Mucosa of descending colon (tissue), 3 donors: Measurements from ENCODE around the gene TIMM21. TPM values are rescaled to one million over a fixed set of nuclear protein-coding genes. Genes with fewer than 3 reads are reported as not detected.

Experiments used
- ATAC-seq: fragments of 200-7000 bp; cut with Tn5 transposase; one replicate; pipeline ENCODE4 v1.9.1; 2020; ENCODE audit warnings: mild to moderate bottlenecking, moderate library complexity
- DNase-seq, 3 donors: peaks; one replicate each; pipeline ENCODE4 v3.0.0-alpha.2; 2020
- H3K36me3 ChIP-seq: fragments of 200-600 bp; one replicate; pipeline ENCODE4 v1.8.0; 2021; ENCODE audit warnings: low read depth, mild to moderate bottlenecking
- H3K4me1 ChIP-seq: fragments of 200-600 bp; one replicate; pipeline ENCODE4 v1.8.0; 2021; ENCODE audit warnings: low read depth, mild to moderate bottlenecking
- H3K4me3 ChIP-seq: fragments of 200-600 bp; one replicate; pipeline ENCODE4 v1.8.0; 2021; ENCODE audit warnings: mild to moderate bottlenecking
- H3K9me3 ChIP-seq: fragments of 200-600 bp; one replicate; pipeline ENCODE4 v1.8.0; 2021; ENCODE audit warnings: mild to moderate bottlenecking
- CTCF ChIP-seq: fragments of 200-600 bp; IDR thresholded peaks from one replicate; pipeline ENCODE4 v1.8.0; 2022; ENCODE audit warnings: antibody characterized with exemption, mild to moderate bottlenecking
- intact Hi-C, 2 donors: fragments of 100-400 bp; cut with DNase I in 1 of 2; cut with micrococcal nuclease in 1 of 2; formaldehyde crosslinking; loops; one replicate each; pipeline versions ENCODE4 v1.11.0 to v1.11.1; 2022; cut with DNase I, micrococcal nuclease
- total RNA-seq, 3 donors: library from RNA; stranded (reverse); fragmentation: NEBNext Ultra II Directional in 2 of 3; extraction: Animal tissue kit (Norgen Biotek cat#: 25700) in 2 of 3; gene quantifications; one replicate each; pipeline versions ENCODE4 v1.2.1 to v1.2.4, GENCODE V29; 2021 to 2023
- donor health status: DM: no; HTN: no; CAD: no; lungs with moderate emphysema.
- donor health status: DM: no; HTN: no; CAD: no.
- donor health status: DM: no; HTN: yes; CAD: no.

Gene TIMM21
- total RNA-seq, 3 donors from 2014 or later: 26.1 to 46.1 (median 34.8) TPM

- no peak for TF ChIP-seq CTCF
- H3K4me3 ChIP-seq: no peak overlapping the region
- no peaks in the 10 kb centered on the region for H3K36me3 ChIP-seq
- no peak for ATAC-seq
- intact Hi-C loops: no loop called here
- H3K4me1 ChIP-seq: no peaks in the 10 kb centered on the region
- no peaks in the 10 kb centered on the region for H3K9me3 ChIP-seq
- no peak for DNase-seq
Observed at GRCh38 chr18:74126684-74127655, 21.4 kb upstream of the TIMM21 start.

DNA sequence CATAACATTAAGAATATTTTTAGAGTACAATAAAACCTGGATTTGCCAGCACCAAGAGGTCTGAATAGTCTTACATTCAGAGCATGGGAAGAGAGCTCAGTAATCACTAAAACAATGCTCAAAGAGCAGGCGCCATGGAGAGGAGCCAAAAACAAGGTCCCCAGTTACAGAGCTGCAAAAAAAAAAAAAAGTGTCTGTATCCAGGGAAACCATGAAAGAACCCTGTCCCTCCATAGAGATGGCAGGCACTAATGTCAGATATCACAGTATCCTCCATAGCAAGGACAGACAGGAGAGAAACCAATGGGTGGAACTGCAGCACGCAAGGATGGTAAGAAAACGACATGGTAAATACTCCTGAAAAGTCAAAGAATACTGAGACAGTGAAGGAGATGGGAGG is 20.2 kb upstream of the TIMM21 start:
- Histone ChIP-seq H3K36me3 (no peaks in the 10 kb centered on the region), H3K4me1 (no peaks in the 10 kb centered on the region)

DNA sequence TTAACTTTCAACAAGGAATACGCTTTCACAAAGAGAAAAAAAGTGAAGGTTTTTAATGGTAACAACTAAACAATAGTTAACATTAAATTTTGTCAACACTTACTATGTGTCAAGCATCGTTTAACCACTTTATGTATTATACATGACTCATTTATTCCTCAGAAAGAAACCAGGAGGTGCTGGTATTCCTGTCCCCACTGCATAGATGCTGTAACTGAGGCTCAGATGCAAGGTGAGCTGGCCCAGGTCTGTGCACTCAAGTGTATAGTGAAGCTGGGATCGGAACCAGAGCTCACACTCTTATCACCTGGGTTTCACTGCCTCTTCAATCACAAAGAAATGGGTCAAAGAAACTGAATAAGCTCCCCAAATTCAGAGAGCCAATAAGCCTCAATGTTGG is 17.2 kb upstream of the TIMM21 start:
- no peaks in the 10 kb centered on the region for H3K9me3 ChIP-seq
- no peak for DNase-seq
- H3K4me1 ChIP-seq: no peaks in the 10 kb centered on the region
- ATAC-seq: no peak
- no peak overlapping the region for H3K4me3 ChIP-seq
- intact Hi-C loops: no loop called here
- no peak for TF ChIP-seq CTCF
- no peaks in the 10 kb centered on the region for H3K36me3 ChIP-seq

More for the DNA sequence above, 20.2 kb upstream of the TIMM21 start:
- Histone ChIP-seq H3K9me3 (no peaks in the 10 kb centered on the region), H3K4me3 (no peak overlapping the region)
- DNase-seq (no peak), ATAC-seq (no peak)
- no peak for TF ChIP-seq CTCF
- intact Hi-C loops: no loop called here

GRCh38 chr18:74132201-74132600 is 16.1 kb upstream of the TIMM21 start:
- no peaks in the 10 kb centered on the region for H3K4me1 ChIP-seq
- no peak for TF ChIP-seq CTCF
- ATAC-seq (no peak), DNase-seq (no peak)
- no peaks in the 10 kb centered on the region for H3K36me3 ChIP-seq
- H3K4me3 ChIP-seq: no peak overlapping the region
- H3K9me3 ChIP-seq: no peaks in the 10 kb centered on the region
- intact Hi-C loops: no loop called here

- Histone ChIP-seq H3K4me1 (no peaks in the 10 kb centered on the region), H3K36me3 (no peaks in the 10 kb centered on the region), H3K4me3 (no peak overlapping the region), H3K9me3 (no peaks in the 10 kb centered on the region)
- DNase-seq: no peak
- no peak for ATAC-seq
- no peak for TF ChIP-seq CTCF
- intact Hi-C loops: no loop called here
Observed at GRCh38 chr18:74137920-74138538, 10.3 kb upstream of the TIMM21 start.
